NCI-H82 treated with DMSO at 0.1 percent for 48 hours (cell line): ENCODE results near the gene ZSCAN31.
"Not testable (repeated sequence)": the region's sequence is repeated elsewhere in the genome, so short reads cannot be mapped to it uniquely, and the experiment has no call there.

Source experiments
- DNase-seq: peaks from one replicate; lab custom pipeline; 2025; ENCODE audit not compliant: unreplicated experiment; lab: John Stamatoyannopoulos, UW

ZSCAN31 gene

GRCh38 chr6:28335564-28336283 is at the start of gene ZSCAN31:
TSS of gene ZSCAN31 (minus strand) at chr6:28336148. CDS start at chr6:28329683, 6,465 bp downstream.
- peak; percentile 92 for DNase-seq

DNA sequence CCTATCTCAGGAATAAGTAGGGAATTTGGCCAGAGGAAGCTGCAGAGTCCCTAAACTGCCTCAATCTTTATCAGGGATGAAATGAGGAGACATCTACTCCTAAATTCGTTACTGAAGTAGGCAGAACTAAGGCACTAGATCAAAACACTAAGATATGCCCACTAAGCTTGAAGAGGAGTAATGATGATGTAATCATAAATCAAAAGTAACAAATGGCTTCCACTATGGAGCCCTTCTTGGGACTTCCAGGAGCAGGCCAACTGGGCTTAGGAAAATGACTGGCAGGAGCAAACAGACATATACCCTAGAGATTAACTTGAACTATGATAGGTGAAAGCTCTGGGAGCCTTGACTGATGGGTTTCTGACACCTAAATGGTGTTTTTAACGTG is 48.2 kb upstream of the ZSCAN31 start:
- no peak for DNase-seq

DNA sequence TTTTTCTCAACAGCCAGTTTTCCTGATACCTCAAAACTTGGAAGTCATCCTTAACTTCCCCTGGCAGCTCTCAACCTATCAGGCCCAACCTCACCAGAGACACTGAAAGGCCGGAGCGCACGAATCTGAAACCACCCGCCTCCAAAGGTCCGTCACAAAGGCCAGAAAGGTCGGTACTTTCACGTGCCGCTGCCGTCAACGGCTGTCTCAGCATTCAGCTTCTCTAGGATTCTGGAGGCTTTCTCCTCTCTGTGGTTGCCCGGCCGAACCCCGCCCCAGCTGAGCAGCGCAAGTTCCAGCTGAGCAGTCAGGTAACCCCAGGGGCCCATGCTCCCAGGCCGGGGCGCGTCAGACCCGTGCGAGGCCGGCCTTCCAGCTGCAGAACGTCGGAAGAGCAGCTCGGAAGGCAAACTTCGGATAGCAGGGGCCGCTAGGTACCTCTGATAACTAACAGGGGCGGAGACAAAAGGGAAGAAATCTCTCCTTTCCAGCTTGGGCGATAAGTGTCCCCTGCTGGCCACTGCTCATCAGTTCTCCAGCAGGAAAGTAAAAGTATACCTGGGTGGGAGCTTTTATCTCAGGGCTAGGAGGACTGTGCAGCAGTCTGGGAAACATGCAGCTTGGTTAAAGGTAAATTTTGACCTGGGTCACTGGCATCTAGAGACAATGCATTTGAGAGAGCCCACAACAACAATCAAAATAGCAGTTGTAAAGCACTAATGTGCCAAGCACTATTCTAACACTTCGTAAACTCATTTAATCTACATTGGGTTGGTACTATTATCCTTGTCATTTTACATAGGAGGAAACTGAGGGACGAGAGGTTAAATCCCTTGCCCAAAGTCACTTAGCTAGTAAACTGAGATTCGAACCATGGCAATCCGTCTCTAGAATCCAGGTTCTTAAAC is 47.5 kb upstream of the ZSCAN31 start:
- no peak for DNase-seq

GRCh38 chr6:28380381-28380780 is 44.4 kb upstream of the ZSCAN31 start:
- DNase-seq = no peak

DNA sequence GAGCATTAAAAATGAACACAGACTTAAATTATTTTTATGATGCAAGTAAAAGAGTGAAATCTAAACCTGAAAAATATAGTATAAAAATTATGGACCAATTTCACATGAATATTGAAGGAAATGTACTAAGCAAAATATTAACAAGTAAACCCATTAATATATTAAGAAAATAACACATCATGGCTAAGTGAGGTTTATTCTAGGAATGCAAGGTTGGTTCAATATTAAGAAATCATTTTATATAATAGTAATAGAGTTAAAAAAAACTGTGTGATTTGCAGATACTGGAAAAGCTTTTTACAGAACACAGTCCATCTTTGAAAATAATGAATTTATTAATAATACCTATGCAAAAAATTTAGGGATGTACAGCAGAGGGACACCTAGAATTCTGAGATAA is 42.7 kb upstream of the ZSCAN31 start:
- DNase-seq = no peak

- DNase-seq = no peak
These were observed 41.9 kb upstream of the ZSCAN31 start for GRCh38 chr6:28377879-28378278.

DNA sequence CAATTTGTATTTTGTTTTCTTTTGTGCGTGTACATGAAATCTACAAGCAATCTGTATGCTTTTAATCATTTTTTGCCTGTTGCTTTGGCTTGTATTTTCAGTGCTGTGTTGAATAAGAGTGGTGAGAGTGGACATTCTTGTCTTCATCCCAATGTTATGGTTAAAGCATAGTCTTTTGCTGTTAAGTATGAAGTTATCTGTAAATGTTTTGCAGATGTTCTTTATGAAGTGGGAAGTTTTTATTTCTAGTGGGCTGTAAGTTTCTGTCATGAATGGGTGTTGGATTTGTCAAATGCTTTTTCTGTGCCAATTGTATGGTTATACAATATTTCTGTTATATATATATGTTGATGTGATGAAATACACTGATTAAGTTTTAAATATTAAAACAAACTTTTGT is 38.0 kb upstream of the ZSCAN31 start:
- no peak for DNase-seq

- no peak for DNase-seq
These were observed 35.9 kb upstream of the ZSCAN31 start for GRCh38 chr6:28371706-28372451.

GRCh38 chr6:28371280-28371679 is 35.3 kb upstream of the ZSCAN31 start:
- DNase-seq = no peak

GRCh38 chr6:28370440-28370839 is 34.5 kb upstream of the ZSCAN31 start:
- no peak for DNase-seq

DNA sequence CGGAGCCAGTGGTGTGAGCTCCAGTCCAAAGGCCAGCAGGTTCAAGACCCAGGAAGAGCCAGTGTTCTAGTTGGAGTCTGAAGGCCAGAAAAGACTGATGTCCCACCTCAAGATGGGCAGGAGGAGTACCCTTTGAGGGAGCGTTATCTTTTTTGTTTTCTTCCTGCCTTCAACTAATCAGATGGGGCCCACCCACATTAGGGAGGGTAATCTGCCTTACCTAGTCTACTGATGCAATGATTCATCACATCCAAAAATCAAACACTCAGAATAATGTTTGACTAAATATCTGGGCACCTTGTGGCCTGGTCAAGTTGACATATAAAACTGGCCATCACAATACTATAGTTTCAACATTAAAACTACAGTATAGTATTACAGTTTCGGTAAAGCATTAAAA is 33.5 kb upstream of the ZSCAN31 start:
- DNase-seq = no peak

- DNase-seq = no peak
These were observed 32.6 kb upstream of the ZSCAN31 start for GRCh38 chr6:28368522-28368921.

- not testable (repeated sequence) for DNase-seq
These were observed 29.6 kb upstream of the ZSCAN31 start for GRCh38 chr6:28365590-28365989.

GRCh38 chr6:28360961-28361360 is 25.0 kb upstream of the ZSCAN31 start:
- no peak for DNase-seq

- not testable (repeated sequence) for DNase-seq
These were observed 23.6 kb upstream of the ZSCAN31 start for GRCh38 chr6:28359562-28359961.

DNA sequence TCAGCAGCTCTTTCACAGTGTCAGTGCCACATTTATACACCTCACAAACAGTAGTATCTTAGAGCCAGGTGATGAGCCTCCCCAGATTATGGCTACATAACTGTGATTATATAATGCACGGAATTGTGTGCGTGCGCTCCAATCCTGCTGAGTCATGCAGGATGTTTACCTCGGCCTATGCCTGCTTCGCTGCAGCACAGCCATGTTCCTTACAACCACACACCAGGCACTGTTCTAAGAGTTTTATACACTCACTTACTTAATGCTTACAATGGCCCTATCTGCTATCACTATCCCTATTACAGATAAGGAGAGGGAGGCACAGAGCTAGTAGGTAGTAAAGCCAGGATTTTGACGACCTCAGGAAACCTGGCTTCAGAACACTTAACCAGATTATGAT is 21.1 kb upstream of the ZSCAN31 start:
- DNase-seq = no peak

DNA sequence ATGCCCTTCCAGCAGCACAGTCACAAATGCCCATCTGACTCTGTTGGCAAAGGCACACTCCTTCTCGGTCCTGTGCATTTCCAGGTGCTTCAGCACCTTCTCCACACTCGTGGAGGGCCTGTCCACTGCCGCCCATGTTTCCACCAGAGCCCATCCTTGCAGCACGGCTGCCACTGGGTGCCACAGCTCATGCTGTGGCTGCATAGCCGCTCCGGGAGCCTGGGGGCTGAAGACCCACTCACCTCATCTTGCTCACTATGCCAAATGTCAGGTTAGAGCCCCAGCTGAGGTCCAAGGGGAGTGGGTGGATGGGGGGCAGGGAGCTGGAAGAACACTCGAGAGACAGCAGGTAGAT is 20.7 kb upstream of the ZSCAN31 start:
- no peak for DNase-seq

DNA sequence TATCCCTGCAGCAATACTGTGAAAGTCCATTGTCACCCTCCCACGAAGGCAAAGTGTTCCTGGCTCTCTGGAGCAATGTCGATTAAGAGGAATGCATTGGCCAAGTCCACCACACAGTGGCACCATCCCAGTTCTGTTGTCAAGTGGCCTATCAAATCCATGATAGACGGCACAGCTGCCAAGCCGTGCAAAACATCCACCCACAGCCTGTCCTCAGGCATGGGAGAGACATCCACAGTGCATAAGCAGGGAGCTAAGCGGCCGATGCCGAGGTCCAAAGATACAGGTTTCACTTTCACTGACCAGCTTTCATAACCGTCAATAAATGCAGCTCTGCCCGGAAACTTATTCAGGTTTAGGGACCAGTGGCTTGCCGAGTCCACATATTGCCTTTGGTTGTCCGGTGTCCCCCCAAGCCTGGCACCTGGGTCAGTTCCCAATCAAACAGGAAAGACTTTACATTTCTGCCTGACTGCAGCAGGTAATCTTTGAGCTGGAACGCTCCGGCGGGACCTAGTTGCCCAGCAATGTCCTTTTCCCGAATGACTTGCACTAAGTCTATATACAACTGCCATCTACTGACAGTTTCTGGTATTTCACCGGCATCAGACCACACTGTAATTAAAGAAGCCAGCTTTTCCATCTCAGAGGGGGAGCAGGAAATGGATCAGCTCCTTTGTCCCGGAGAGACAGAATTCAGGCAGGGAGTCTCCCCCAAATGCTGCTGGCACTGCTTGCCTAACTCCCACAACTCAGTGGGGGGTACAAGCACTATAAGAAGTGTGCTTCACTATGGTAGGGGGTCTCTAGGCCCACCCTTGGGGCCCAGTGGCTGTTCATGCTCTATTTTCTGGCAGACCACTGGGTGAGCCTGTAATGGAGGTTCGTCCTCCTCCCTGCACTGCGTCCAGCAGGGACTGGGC is 20.1 kb upstream of the ZSCAN31 start:
- DNase-seq = peak; percentile 73

DNA sequence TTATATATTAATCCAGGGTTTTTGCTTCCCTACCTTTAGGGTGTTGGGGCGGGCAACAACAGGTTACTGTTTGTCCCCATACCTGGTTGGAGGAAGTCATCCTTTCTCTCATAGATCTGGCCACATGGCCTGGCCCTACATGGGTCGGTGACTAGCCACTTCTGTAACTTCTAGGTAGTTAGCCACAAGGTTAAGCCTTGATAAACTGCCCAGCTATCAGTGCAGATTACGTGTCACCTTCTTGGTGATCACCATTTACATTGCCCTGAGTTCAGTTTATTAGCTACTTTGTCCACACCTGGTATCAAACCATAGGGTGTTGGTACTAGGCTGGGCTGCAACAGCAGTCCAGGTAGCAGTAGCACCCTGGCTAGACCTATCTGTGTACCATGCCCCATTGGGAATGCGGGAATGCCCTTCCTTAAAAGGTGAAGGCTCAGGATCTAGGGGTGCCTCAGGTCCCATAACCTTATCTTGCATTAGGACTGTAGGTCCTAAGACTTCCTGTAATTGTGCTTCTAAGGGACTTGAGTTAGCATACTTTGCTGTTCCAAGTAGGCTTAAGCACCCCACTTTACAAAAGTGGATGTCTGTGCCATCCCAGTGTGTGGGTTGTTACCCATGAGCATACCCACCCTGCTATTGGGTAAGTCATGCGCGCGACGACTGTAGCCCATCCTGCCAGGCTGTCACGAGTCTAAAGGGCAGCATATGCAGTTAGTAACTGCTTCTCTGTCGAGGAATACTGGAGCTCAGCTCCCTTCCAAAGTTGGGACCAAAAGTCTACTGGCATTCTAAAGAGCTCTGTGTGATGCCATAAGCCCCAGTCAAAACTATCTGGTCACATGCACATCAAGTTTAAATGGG is 19.0 kb upstream of the ZSCAN31 start:
- DNase-seq = no peak
